Thoracic aorta (tissue), 2 donors: Measurements from ENCODE around the gene FDPS. TPM values are rescaled to one million over a fixed set of nuclear protein-coding genes. Genes with fewer than 3 reads are reported as not detected.
"Not testable (repeated sequence)": the region's sequence is repeated elsewhere in the genome, so short reads cannot be mapped to it uniquely, and the experiment has no call there.

Experiments used
- ATAC-seq: fragments of 150-250 bp; one replicate; pipeline ENCODE4 v1.8.0; 2017; ENCODE audit warnings: low read depth; ENCODE audit not compliant: insufficient number of reproducible peaks, low FRiP score
- DNase-seq: peaks from one replicate; pipeline ENCODE4 v3.0.0-alpha.2; 2020; ENCODE audit warnings: low spot score
- H3K27ac ChIP-seq, 2 donors: fragments of 200-600 bp; sonication (generic); 1 replicate in 1 of 2; 2 replicates in 1 of 2; pipeline ENCODE4 v1.5.1; 2016; ENCODE audit warnings: mild to moderate bottlenecking in 2 of 2, moderate library complexity in 2 of 2
- H3K27me3 ChIP-seq: fragments of 200-600 bp; sonication (generic); replicated peaks from 2 replicates; pipeline ENCODE4 v1.6.0; 2016; ENCODE audit warnings: mild to moderate bottlenecking; ENCODE audit not compliant: insufficient read depth
- H3K36me3 ChIP-seq: fragments of 200-600 bp; sonication (generic); one replicate; pipeline ENCODE4 v1.5.1; 2016
- H3K4me1 ChIP-seq, 2 donors: fragments of 200-600 bp; sonication (generic); 1 replicate in 1 of 2; 2 replicates in 1 of 2; pipeline versions ENCODE4 v1.5.1 to v1.6.0; 2016; ENCODE audit warnings: low read depth in 2 of 2, mild to moderate bottlenecking in 1 of 2; ENCODE audit not compliant: control insufficient read depth in 1 of 2
- H3K4me3 ChIP-seq: fragments of 200-600 bp; sonication (generic); 2 replicates; pipeline ENCODE4 v1.5.1; 2016; ENCODE audit warnings: mild to moderate bottlenecking
- H3K9me3 ChIP-seq: fragments of 200-600 bp; sonication (generic); 2 replicates; pipeline ENCODE4 v1.5.1; 2016
- CTCF ChIP-seq: fragments of 200-600 bp; sonication (generic); IDR thresholded peaks from one replicate; pipeline ENCODE4 v1.5.1; 2019; ENCODE audit warnings: antibody characterized with exemption
- total RNA-seq, 2 donors: library from RNA; depleted of rRNA; stranded (reverse); fragments of >200 nt; gene quantifications; one replicate each; pipeline versions ENCODE4 v1.1.0 to v1.2.3, GENCODE V29; 2016

FDPS gene
- total RNA-seq, 2 donors from 2014 or later, result 57.8 to 68.2 TPM

- Histone ChIP-seq H3K36me3 (no peaks in the 10 kb centered on the region), H3K4me1 (no peaks in the 10 kb centered on the region), H3K9me3 (no peaks in the 10 kb centered on the region), H3K27me3 (no peaks in the 10 kb centered on the region), H3K27ac (no peak overlapping the region), H3K4me3 (no peak overlapping the region)
- ATAC-seq (no peak), DNase-seq (no peak)
- TF ChIP-seq CTCF, result no peak
These were observed 22.1 kb upstream of the FDPS start for GRCh38 chr1:155286544-155286943.

GRCh38 chr1:155287987-155288543 lies 20.6 kb upstream of the FDPS start:
- DNase-seq (no peak), ATAC-seq (no peak)
- no peak overlapping the region for H3K4me3 ChIP-seq
- H3K36me3 ChIP-seq, result no peaks in the 10 kb centered on the region
- no peak for TF ChIP-seq CTCF
- no peaks in the 10 kb centered on the region for H3K9me3 ChIP-seq
- no peaks in the 10 kb centered on the region for H3K4me1 ChIP-seq
- H3K27ac ChIP-seq, result no peak overlapping the region
- H3K27me3 ChIP-seq, result no peaks in the 10 kb centered on the region

GRCh38 chr1:155291006-155291405 lies 17.7 kb upstream of the FDPS start:
- H3K27me3 ChIP-seq, H3K27ac ChIP-seq, H3K36me3 ChIP-seq, H3K4me3 ChIP-seq, ATAC-seq, DNase-seq, H3K4me1 ChIP-seq, H3K9me3 ChIP-seq: not testable (repeated sequence)

DNA sequence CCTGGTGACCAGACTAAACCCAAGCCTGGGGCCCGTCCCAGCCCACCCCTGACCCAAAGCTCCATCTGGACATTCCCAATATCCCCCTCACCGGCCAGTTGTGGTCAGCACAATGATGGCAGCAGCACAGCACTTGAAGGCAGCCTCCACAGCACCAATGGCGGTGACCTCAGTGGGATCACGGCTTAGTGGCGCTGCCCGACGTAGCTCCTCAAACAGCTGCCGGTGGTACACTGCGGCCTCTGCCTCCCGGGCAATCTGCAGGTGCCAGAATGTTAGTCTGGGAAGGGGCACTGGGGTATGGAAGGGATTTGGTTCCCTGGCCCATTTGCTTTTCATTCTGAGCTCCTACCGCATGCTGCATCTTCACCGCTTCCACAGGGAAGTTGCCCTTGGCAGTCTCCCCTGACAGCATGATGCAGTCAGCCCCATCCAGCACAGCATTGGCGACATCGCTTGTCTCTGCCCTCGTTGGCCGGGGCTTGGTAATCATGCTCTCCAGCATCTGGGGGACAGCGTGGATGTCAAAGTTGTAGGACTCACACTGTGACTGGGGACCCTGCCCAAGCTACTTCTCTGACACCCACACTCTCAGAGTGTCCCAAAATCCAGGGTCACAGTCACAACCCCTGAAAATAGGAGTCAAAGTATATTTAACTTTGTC lies 15.4 kb upstream of the FDPS start:
- peaks cover 7% of the 10 kb centered on the region for H3K27me3 ChIP-seq
- no peak overlapping the region for H3K27ac ChIP-seq
- no peak for TF ChIP-seq CTCF
- H3K36me3 ChIP-seq, result no peaks in the 10 kb centered on the region
- ATAC-seq (no peak), DNase-seq (no peak)
- H3K4me1 ChIP-seq, result peaks cover 5 to 8% of the 10 kb centered on the region in 2 donors
- H3K9me3 ChIP-seq, result no peaks in the 10 kb centered on the region
- H3K4me3 ChIP-seq, result no peak overlapping the region

DNA sequence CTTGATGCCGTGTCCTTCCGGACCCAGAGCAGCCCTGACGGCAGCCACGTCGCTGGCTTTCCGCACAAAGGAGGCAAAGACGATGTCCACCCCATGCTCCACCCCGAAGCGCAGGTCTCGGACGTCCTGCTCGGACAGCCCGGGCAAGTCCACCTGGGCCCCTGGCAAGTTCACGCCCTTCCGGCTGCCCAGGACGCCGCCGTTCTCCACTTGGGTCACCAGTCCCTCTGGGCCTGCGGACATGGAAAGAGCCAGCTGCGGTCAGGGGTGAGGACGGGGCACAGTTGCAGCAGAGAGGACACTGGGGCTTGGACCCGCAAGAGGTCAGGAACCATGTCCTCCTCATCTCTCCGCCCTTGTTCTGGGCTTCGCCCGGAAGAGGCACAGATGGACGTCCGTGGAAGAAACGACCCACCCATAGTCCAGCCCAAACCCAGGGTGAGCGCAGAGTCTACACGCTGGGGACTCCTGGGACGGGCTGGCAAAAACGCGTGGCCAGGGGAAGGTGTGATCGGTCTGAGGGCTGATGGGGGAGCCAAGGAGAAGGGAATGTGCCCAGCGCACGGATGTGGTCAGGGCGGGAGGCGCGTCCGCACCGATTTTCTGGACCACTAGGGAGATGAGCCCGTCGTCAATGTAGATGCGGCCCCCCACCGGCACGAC lies 14.0 kb upstream of the FDPS start:
- H3K36me3 ChIP-seq, result no peaks in the 10 kb centered on the region
- H3K27ac ChIP-seq, result no peak overlapping the region
- DNase-seq (no peak), ATAC-seq (no peak)
- H3K9me3 ChIP-seq, result no peaks in the 10 kb centered on the region
- TF ChIP-seq CTCF, result no peak
- peak overlapping the region; percentile 45 for H3K4me3 ChIP-seq
- peaks cover 5 to 8% of the 10 kb centered on the region in 2 donors for H3K4me1 ChIP-seq
- H3K27me3 ChIP-seq, result peaks cover 7% of the 10 kb centered on the region
